ENCODE measurements around the gene HECTD4. TPM values are rescaled to one million over a fixed set of nuclear protein-coding genes. Genes with fewer than 3 reads are reported as not detected.

The HECTD4 gene
- total and polyA plus RNA-seq, 2 donors (not counting 1 experiment from before 2014, with no cell fraction given): 46.4 to 92.2 TPM

DNA sequence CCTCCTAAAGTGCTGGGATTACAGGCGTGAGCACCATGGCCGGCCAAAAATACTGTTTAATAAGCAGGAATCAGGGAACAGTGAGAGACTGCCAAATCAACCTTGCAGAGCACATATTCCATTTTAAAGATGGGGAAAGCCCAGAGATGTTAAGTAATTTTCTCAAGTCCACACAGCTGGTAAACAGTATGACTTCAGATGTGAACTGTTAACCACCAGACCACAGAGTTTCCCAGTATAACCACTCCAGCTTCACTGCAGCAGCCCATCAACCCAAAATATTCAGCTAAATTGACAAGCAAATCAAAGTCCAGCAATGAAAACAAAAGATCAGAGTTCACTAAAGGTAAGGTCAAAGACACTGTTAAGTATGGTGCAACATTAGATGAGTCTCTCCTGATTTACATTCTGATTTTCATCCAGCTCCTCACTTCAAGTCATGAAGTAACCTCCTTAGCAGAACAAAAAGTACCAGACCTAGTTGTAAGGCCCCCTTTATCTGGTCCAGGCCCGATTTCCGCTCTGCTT, 174.8 kb downstream of the HECTD4 start:
- Histone ChIP-seq H3K79me2 (ENCODE audit: control insufficient read depth, insufficient read depth, low read length) (peaks cover 11% of the 10 kb centered on the region), H3K4me1 (ENCODE audit: control insufficient read depth in 2 of 2, insufficient read depth in 2 of 2, low read length in 2 of 2) (no peaks in the 10 kb centered on the region), H3K27me3 (replicated peaks in 1 of 4; ENCODE audit: control extremely low read depth in 1 of 4, control insufficient read depth in 3 of 4, insufficient read depth in 4 of 4, low read length in 3 of 4) (no peaks in the 10 kb centered on the region), H3K9me3 (ENCODE audit: control extremely low read depth in 1 of 3, control insufficient read depth in 2 of 3, insufficient read depth in 1 of 3, low read length in 2 of 3) (no peaks in the 10 kb centered on the region), H4K20me1 (ENCODE audit: control insufficient read depth, insufficient read depth, low read length, poor library complexity, severe bottlenecking) (no peaks in the 10 kb centered on the region), H3K4me3 (ENCODE audit: control extremely low read depth in 1 of 5, extremely low read depth in 1 of 5, insufficient read depth in 1 of 5, low read depth in 2 of 5, low read length in 4 of 5) (no peak overlapping the region), H3K4me2 (replicated peaks; ENCODE audit: low read depth, low read length, poor library complexity, severe bottlenecking) (no peak overlapping the region), H2AFZ (ENCODE audit: insufficient read depth, low read depth, low read length, poor library complexity, severe bottlenecking) (no peak overlapping the region), H3K27ac (ENCODE audit: low read length in 2 of 2) (no peak overlapping the region), H3K9ac (ENCODE audit: low read length) (no peak overlapping the region), H3K36me3 (replicated peaks in 1 of 2; ENCODE audit: control extremely low read depth in 1 of 2, control insufficient read depth in 1 of 2, extremely low read depth in 1 of 2, insufficient read depth in 2 of 2, low read length in 1 of 2) (peaks cover 7 to 78% of the 10 kb centered on the region in 2 experiments)
- CTCF ChIA-PET: no interaction called here
- POLR2A ChIA-PET: no interaction called here
- Mint-ChIP-seq H3K4me1 (no peaks in the 10 kb centered on the region), H3K27ac (no peak overlapping the region), H3K27me3 (no peaks in the 10 kb centered on the region), H3K9me3 (ENCODE audit: insufficient read depth) (no peaks in the 10 kb centered on the region), H3K4me3 (no peak overlapping the region)
- DNase-seq (no peak), ATAC-seq (ENCODE audit: low read depth) (no peak)
- WGBS (ENCODE audit: insufficient coverage): 100% methylated on average over 2 of the region's 4 CpGs
- TF ChIP-seq, protein P1, sequence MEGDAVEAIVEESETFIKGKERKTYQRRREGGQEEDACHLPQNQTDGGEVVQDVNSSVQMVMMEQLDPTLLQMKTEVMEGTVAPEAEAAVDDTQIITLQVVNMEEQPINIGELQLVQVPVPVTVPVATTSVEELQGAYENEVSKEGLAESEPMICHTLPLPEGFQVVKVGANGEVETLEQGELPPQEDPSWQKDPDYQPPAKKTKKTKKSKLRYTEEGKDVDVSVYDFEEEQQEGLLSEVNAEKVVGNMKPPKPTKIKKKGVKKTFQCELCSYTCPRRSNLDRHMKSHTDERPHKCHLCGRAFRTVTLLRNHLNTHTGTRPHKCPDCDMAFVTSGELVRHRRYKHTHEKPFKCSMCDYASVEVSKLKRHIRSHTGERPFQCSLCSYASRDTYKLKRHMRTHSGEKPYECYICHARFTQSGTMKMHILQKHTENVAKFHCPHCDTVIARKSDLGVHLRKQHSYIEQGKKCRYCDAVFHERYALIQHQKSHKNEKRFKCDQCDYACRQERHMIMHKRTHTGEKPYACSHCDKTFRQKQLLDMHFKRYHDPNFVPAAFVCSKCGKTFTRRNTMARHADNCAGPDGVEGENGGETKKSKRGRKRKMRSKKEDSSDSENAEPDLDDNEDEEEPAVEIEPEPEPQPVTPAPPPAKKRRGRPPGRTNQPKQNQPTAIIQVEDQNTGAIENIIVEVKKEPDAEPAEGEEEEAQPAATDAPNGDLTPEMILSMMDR (IDR thresholded peaks at IDR 0.05): no peak
- TF ChIP-seq EZH2 (IDR thresholded peaks at IDR 0.05; ENCODE audit: borderline replicate concordance, insufficient read depth, low read depth, low read length, poor library complexity, severe bottlenecking): no peak
- intact Hi-C loops (cut with micrococcal nuclease): no loop called here

DNA sequence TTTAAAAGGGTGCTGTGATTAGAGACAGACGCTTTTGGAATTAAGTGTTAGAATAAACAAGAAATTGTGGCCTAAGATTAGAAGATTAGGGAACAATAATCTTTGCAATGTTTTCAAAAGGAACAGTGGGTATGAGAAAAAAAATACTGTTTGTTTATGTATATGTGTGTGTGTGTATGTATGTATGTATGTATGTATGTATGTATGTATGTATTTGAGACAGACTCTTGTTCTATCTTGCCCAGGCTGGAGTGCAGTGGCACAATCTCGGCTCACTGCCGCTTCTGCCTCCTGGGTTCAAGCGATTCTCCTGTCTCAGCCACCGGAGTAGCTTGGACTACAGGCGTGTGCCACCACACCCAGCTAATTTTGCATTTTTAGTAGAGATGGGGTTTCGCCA, 175.3 kb downstream of the HECTD4 start:
- H3K4me2 ChIP-seq (replicated peaks; ENCODE audit: low read depth, low read length, poor library complexity, severe bottlenecking): no peak overlapping the region
- Mint-ChIP-seq H3K27me3 (no peaks in the 10 kb centered on the region), H3K9me3 (ENCODE audit: insufficient read depth) (no peaks in the 10 kb centered on the region), H3K4me3 (no peak overlapping the region), H3K4me1 (no peaks in the 10 kb centered on the region), H3K27ac (no peak overlapping the region)
- H3K79me2 ChIP-seq (ENCODE audit: control insufficient read depth, insufficient read depth, low read length): peaks cover 8% of the 10 kb centered on the region
- no peak overlapping the region for H3K9ac ChIP-seq (ENCODE audit: low read length)
- TF ChIP-seq EZH2 (IDR thresholded peaks at IDR 0.05; ENCODE audit: borderline replicate concordance, insufficient read depth, low read depth, low read length, poor library complexity, severe bottlenecking): no peak
- TF ChIP-seq, protein P1 (IDR thresholded peaks at IDR 0.05): no peak
- no peaks in the 10 kb centered on the region for H3K9me3 ChIP-seq (ENCODE audit: control extremely low read depth in 1 of 3, control insufficient read depth in 2 of 3, insufficient read depth in 1 of 3, low read length in 2 of 3)
- intact Hi-C loops (cut with micrococcal nuclease): no loop called here
- no peaks in the 10 kb centered on the region for H4K20me1 ChIP-seq (ENCODE audit: control insufficient read depth, insufficient read depth, low read length, poor library complexity, severe bottlenecking)
- H2AFZ ChIP-seq (ENCODE audit: insufficient read depth, low read depth, low read length, poor library complexity, severe bottlenecking): no peak overlapping the region
- DNase-seq (no peak), ATAC-seq (ENCODE audit: low read depth) (no peak)
- H3K4me1 ChIP-seq (ENCODE audit: control insufficient read depth in 2 of 2, insufficient read depth in 2 of 2, low read length in 2 of 2): no peaks in the 10 kb centered on the region
- no peak overlapping the region for H3K4me3 ChIP-seq (ENCODE audit: control extremely low read depth in 1 of 5, extremely low read depth in 1 of 5, insufficient read depth in 1 of 5, low read depth in 2 of 5, low read length in 4 of 5)
- H3K36me3 ChIP-seq (replicated peaks in 1 of 2; ENCODE audit: control extremely low read depth in 1 of 2, control insufficient read depth in 1 of 2, extremely low read depth in 1 of 2, insufficient read depth in 2 of 2, low read length in 1 of 2): peaks cover 5 to 74% of the 10 kb centered on the region in 2 experiments
- WGBS (ENCODE audit: insufficient coverage): 100% methylated on average over 5 of the region's 7 CpGs
- ChIA-PET CTCF (no interaction called here), POLR2A (no interaction called here)
- no peaks in the 10 kb centered on the region for H3K27me3 ChIP-seq (replicated peaks in 1 of 4; ENCODE audit: control extremely low read depth in 1 of 4, control insufficient read depth in 3 of 4, insufficient read depth in 4 of 4, low read length in 3 of 4)
- H3K27ac ChIP-seq (ENCODE audit: low read length in 2 of 2): no peak overlapping the region

All from B cell (primary cell).